Gastrocnemius medialis (tissue), 4 donors: Measurements from ENCODE around the gene RBM3. TPM values are rescaled to one million over a fixed set of nuclear protein-coding genes. Genes with fewer than 3 reads are reported as not detected.

Source experiments
- ATAC-seq, 2 donors: fragments of 150-250 bp; one replicate each; pipeline ENCODE4 v1.9.1; 2016
- DNase-seq, 2 donors: peaks; one replicate each; pipeline ENCODE4 v3.0.0-alpha.2; 2019
- H3K27ac ChIP-seq, 4 donors: fragments of 200-600 bp; sonication (generic); 1 replicate in 1 of 4; 2 replicates in 3 of 4; pipeline ENCODE4 v1.5.1; 2016 to 2018; ENCODE audit warnings: mild to moderate bottlenecking in 2 of 4, moderate library complexity in 1 of 4
- H3K27me3 ChIP-seq, 3 donors: fragments of 200-600 bp; sonication (generic) in 2 of 3; 1 replicate in 1 of 3; 2 replicates in 2 of 3; pipeline versions ENCODE4 v1.5.1 to v1.6.0; 2016 to 2019; ENCODE audit warnings: mild to moderate bottlenecking in 1 of 3, moderate library complexity in 1 of 3
- H3K36me3 ChIP-seq, 2 donors: fragments of 200-600 bp; sonication (generic) in 1 of 2; one replicate each; pipeline ENCODE4 v1.5.1; 2017 to 2018
- H3K4me1 ChIP-seq, 2 donors: fragments of 200-600 bp; sonication (generic) in 1 of 2; one replicate each; pipeline ENCODE4 v1.5.1; 2016 to 2017; ENCODE audit warnings: mild to moderate bottlenecking in 2 of 2
- H3K4me3 ChIP-seq, 4 donors: fragments of 200-600 bp; sonication (generic) in 3 of 4; 1 replicate in 1 of 4; 2 replicates in 3 of 4; pipeline ENCODE4 v1.5.1; 2016 to 2019; ENCODE audit warnings: mild to moderate bottlenecking in 2 of 4
- H3K9me3 ChIP-seq, 3 donors: fragments of 200-600 bp; sonication (generic) in 2 of 3; 1 replicate in 1 of 3; 2 replicates in 2 of 3; pipeline ENCODE4 v1.5.1; 2016 to 2019
- CTCF ChIP-seq, 5 experiments: fragments of 450-650 bp in 3 of 5; fragments of 200-600 bp in 2 of 5; sonication (generic) in 2 of 5; IDR thresholded peaks in 4 of 5; conservative IDR thresholded peaks in 1 of 5; 1 replicate in 4 of 5; 2 replicates in 1 of 5; pipeline ENCODE4 v1.5.1; 2016 to 2019; ENCODE audit warnings: antibody characterized with exemption in 5 of 5, mild to moderate bottlenecking in 3 of 5, moderate library complexity in 3 of 5
- POLR2A ChIP-seq, 2 donors: fragments of 450-650 bp; IDR thresholded peaks; one replicate each; pipeline ENCODE4 v1.6.1; 2017; ENCODE audit warnings: antibody characterized with exemption in 2 of 2, mild to moderate bottlenecking in 2 of 2, moderate library complexity in 2 of 2
- in situ Hi-C, 4 donors: fragments of 200-750 bp; cut with MboI; loops; one replicate each; pipeline versions ENCODE4 v1.15.0 to v1.8.0; 2017; ENCODE audit warnings: low sequenced_read_pairs in 4 of 4
- intact Hi-C: fragments of 100-400 bp; cut with DNase I; formaldehyde crosslinking; loops from one replicate; pipeline ENCODE4 v1.15.1; 2023; ENCODE audit warnings: low total_unique reads
- total RNA-seq, 4 donors: library from RNA; depleted of rRNA; stranded (reverse); fragments of >200 nt; gene quantifications; one replicate each; pipeline versions ENCODE4 v1.1.0 to v1.2.3, GENCODE V29; 2016

RBM3 gene
- total RNA-seq, 4 donors from 2014 or later = 49.2 to 92.1 (median 59.9) TPM

DNA sequence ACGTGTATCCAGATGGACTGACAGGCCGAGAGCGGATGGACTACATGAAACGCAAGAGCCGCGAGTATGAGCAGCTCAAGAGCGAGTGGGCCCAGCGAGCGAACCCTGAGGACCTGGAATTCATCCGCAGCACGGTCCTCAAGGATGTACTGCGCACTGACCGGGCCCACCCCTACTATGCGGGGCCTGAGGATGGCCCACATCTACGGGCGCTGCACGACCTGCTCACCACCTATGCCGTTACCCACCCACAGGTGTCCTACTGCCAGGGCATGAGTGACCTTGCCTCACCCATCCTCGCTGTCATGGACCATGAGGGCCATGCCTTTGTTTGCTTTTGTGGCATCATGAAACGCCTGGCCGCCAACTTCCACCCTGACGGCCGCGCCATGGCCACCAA lies 14.6 kb upstream of the RBM3 start:
- no peak overlapping the region for H3K27ac ChIP-seq
- no peaks in the 10 kb centered on the region for H3K9me3 ChIP-seq
- H3K36me3 ChIP-seq = peaks cover 0 to 16% of the 10 kb centered on the region in 2 donors
- H3K4me1 ChIP-seq = no peaks in the 10 kb centered on the region
- intact Hi-C loops = no loop called here
- in situ Hi-C loops = no loop called here
- TF ChIP-seq POLR2A (IDR thresholded peaks at IDR 0.05) (no peak), CTCF (IDR thresholded peaks at IDR 0.05 in 4 of 5, conservative IDR thresholded peaks at IDR 0.05 in 1 of 5) (no peak)
- H3K27me3 ChIP-seq = no peaks in the 10 kb centered on the region
- H3K4me3 ChIP-seq = no peak overlapping the region
- ATAC-seq (no peak), DNase-seq (no peak)

DNA sequence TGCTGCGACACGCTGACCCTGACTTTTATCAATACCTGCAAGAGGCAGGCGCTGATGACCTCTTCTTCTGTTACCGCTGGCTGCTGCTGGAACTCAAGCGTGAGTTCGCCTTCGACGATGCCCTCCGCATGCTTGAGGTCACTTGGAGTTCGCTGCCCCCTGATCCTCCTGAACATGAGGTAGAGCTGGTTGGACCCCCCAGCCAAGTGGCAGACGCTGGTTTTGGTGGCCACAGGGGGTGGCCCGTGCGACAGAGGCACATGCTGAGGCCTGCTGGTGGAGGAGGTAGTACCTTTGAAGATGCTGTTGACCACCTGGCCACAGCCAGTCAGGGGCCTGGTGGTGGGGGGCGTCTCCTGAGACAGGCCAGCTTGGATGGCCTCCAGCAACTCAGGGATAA lies 14.2 kb upstream of the RBM3 start:
- no peak for TF ChIP-seq POLR2A (IDR thresholded peaks at IDR 0.05)
- Histone ChIP-seq H3K27ac (no peak overlapping the region), H3K4me1 (no peaks in the 10 kb centered on the region), H3K36me3 (peaks cover 0 to 12% of the 10 kb centered on the region in 2 donors), H3K4me3 (no peak overlapping the region), H3K27me3 (no peaks in the 10 kb centered on the region), H3K9me3 (no peaks in the 10 kb centered on the region)
- ATAC-seq (no peak), DNase-seq (no peak)
- in situ Hi-C loops (no loop called here), intact Hi-C loops (no loop called here)

DNA sequence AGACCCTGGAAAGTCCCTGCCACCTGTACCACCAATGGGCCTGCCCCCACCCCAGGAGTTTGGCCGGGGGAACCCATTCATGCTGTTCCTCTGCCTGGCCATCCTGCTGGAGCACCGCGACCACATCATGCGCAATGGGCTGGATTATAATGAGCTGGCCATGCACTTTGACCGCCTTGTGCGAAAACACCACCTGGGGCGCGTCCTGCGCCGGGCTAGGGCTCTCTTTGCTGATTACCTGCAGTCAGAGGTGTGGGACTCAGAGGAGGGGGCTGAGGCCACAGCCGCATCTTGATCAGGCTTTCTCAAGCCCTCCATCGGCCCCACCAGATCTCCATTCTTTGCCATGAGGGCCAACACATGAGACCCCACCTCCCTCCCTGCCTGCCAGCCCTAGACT lies 13.6 kb upstream of the RBM3 start:
- intact Hi-C loops = no loop called here
- TF ChIP-seq POLR2A (IDR thresholded peaks at IDR 0.05) (no peak), CTCF (IDR thresholded peaks at IDR 0.05 in 4 of 5, conservative IDR thresholded peaks at IDR 0.05 in 1 of 5) (no peak)
- DNase-seq (no peak), ATAC-seq (no peak)
- no peak overlapping the region for H3K4me3 ChIP-seq
- H3K4me1 ChIP-seq = no peaks in the 10 kb centered on the region
- no peaks in the 10 kb centered on the region for H3K9me3 ChIP-seq
- no peak overlapping the region for H3K27ac ChIP-seq
- in situ Hi-C loops = no loop called here
- peaks cover 0 to 9% of the 10 kb centered on the region in 2 donors for H3K36me3 ChIP-seq
- H3K27me3 ChIP-seq = no peaks in the 10 kb centered on the region

DNA sequence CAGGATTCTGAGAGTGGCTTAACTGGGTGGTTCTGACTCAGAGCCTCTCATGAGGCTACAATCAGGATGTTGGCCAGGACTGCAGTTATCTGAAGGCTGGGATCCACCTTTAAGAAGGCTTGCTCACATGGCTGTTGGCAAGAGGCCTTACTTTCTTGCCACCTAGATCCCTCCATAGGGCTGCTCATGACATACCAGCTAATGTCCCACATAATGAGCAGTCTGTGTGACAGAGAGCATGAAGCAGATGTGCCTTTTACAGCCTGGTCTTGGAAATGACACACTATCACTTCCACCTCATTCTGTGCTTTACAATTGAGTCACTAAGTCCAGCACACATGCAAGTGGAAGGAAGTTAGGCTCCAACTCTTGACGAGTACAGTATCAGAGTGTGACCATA lies 4.3 kb upstream of the RBM3 start:
- H3K4me1 ChIP-seq = no peaks in the 10 kb centered on the region
- H3K36me3 ChIP-seq = no peaks in the 10 kb centered on the region
- in situ Hi-C loops (no loop called here), intact Hi-C loops (loop anchor here (10.0 kb wide), 1 partner anchor 95 kb away; the partner anchor contains the start of genes FTSJ1 and SLC38A5)
- DNase-seq (no peak), ATAC-seq (no peak)
- no peak overlapping the region for H3K4me3 ChIP-seq
- no peaks in the 10 kb centered on the region for H3K9me3 ChIP-seq
- no peaks in the 10 kb centered on the region for H3K27me3 ChIP-seq
- H3K27ac ChIP-seq = no peak overlapping the region
- no peak for TF ChIP-seq POLR2A (IDR thresholded peaks at IDR 0.05)
- no peak for TF ChIP-seq CTCF (IDR thresholded peaks at IDR 0.05 in 4 of 5, conservative IDR thresholded peaks at IDR 0.05 in 1 of 5)

GRCh38 chrX:48573690-48574269 lies 504 bp upstream of the RBM3 start:
- DNase-seq (peak; percentile 6 to 37), ATAC-seq (peak in 1 of 2 donors; percentile 46)
- in situ Hi-C loops = no loop called here
- no peaks in the 10 kb centered on the region for H3K27me3 ChIP-seq
- H3K27ac ChIP-seq = peak overlapping the region; percentile 94 to 99 (median 98)
- H3K4me3 ChIP-seq = peak overlapping the region; percentile 64 to 89 (median 81)
- H3K36me3 ChIP-seq = peaks cover 0 to 35% of the 10 kb centered on the region in 2 donors
- H3K9me3 ChIP-seq = no peaks in the 10 kb centered on the region
- H3K4me1 ChIP-seq = peaks cover 11 to 14% of the 10 kb centered on the region in 2 donors
- TF ChIP-seq CTCF (IDR thresholded peaks at IDR 0.05 in 4 of 5, conservative IDR thresholded peaks at IDR 0.05 in 1 of 5) = no peak
- intact Hi-C loops = loop anchor here (1.0 to 10.0 kb wide), 3 partner anchors 24 to 99 kb away; partner anchors contain the start of genes FTSJ1, SLC38A5, TBC1D25 and WDR13
